K562 (cell line): ENCODE results near the gene ARMC7. TPM values are rescaled to one million over a fixed set of nuclear protein-coding genes. Genes with fewer than 3 reads are reported as not detected.

Source experiments
- CCAR2 ChIP-seq: fragments of 200-400 bp; formaldehyde crosslinking; IDR thresholded peaks from 2 replicates; pipeline ENCODE4 v1.6.1; 2017; ENCODE audit warnings: mild to moderate bottlenecking, low read depth, low read length
- CEBPB ChIP-seq: fragments of 450-650 bp; IDR thresholded peaks from 2 replicates; pipeline ENCODE4 v1.6.1; 2016; ENCODE audit warnings: missing genetic modification characterization, missing compliant biosample characterization
- REST ChIP-seq, 2 experiments: fragments of 450-650 bp; formaldehyde crosslinking in 1 of 2; IDR thresholded peaks; 2 replicates each; pipeline versions ENCODE4 v1.4.0 to v1.6.1; 2014 to 2020; ENCODE audit warnings: mild to moderate bottlenecking in 2 of 2, borderline replicate concordance in 1 of 2, low read depth in 1 of 2
- polyA plus RNA-seq, 8 experiments: library from polyadenylated mRNA; depleted of rRNA in 4 of 8; stranded (reverse) in 5 of 8; unstranded in 3 of 8; fragments of >200 nt; fragmentation: Nextera tagmentation in 2 of 8; fragmentation: Illumina TruSeq in 1 of 8; extraction: Ambion mirVana in 2 of 8; extraction: Trizol in 1 of 8; gene quantifications; 2 replicates each; pipeline versions ENCODE4 v1.2.1 to v1.2.3, GENCODE V29; 2011 to 2014; ENCODE audit warnings: inconsistent platforms in 1 of 8, missing spikeins in 1 of 8
- total RNA-seq, 7 experiments: library from RNA; depleted of rRNA in 6 of 7; stranded (reverse); fragments of >200 nt in 6 of 7; fragmentation: Illumina TruSeq in 2 of 7; extraction: Trizol in 2 of 7; gene quantifications; 2 replicates each; pipeline versions ENCODE4 v1.2.1 to v1.2.3, GENCODE V29; 2011 to 2021; ENCODE audit warnings: low replicate concordance in 1 of 7
- TF ChIP-seq, protein P1 (sequence below): sonication (generic); formaldehyde crosslinking; IDR thresholded peaks from 2 replicates; pipeline ENCODE4 v1.8.0; 2022; ENCODE audit warnings: missing genetic modification reagents, mild to moderate bottlenecking, moderate library complexity, borderline replicate concordance

The ARMC7 gene
- total and polyA plus RNA-seq, 9 of the 15 experiments (the other 6 are each of a cell fraction or from before 2014, with no cell fraction given): 1.4 to 15.2 (median 5.9) TPM

DNA sequence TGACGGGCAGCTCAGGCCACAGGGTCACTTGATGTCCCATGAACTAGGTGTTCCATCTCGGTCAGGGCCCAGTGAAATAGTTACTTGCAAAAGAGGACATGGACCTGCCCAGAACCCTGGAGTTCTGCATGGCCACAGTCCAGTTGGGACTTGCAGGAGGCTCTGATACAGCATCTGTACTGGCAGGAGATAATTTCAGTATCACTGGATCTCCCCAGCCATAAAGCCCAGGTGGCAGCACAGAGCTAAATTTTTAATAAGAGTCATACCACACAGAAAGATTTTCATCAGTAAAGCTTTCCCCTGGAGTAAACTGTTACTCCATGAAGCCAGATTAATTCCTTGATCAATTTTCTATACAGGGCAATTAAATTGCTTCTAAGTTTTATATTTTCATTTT lies 40.0 kb upstream of the ARMC7 start (continued):
- TF ChIP-seq REST (IDR thresholded peaks at IDR 0.05; ENCODE audit: borderline replicate concordance) (peak; percentile 57; the same call in 1 of the 2 replicates), REST (CRISPR knock-in tag; IDR thresholded peaks at IDR 0.05; ENCODE audit: low read depth) (no peak), CEBPB (no peak), CCAR2 (no peak)
- TF ChIP-seq, protein P1, sequence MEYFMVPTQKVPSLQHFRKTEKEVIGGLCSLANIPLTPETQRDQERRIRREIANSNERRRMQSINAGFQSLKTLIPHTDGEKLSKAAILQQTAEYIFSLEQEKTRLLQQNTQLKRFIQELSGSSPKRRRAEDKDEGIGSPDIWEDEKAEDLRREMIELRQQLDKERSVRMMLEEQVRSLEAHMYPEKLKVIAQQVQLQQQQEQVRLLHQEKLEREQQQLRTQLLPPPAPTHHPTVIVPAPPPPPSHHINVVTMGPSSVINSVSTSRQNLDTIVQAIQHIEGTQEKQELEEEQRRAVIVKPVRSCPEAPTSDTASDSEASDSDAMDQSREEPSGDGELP: no peak
- TF ChIP-seq, all 486 proteins: peak for 3
